Measurements from ENCODE around the gene SERPINE2. TPM values are rescaled to one million over a fixed set of nuclear protein-coding genes. Genes with fewer than 3 reads are reported as not detected.

Gene SERPINE2
- polyA plus RNA-seq, 4 donors: 6.0 to 43.9 (median 21.0) TPM

DNA sequence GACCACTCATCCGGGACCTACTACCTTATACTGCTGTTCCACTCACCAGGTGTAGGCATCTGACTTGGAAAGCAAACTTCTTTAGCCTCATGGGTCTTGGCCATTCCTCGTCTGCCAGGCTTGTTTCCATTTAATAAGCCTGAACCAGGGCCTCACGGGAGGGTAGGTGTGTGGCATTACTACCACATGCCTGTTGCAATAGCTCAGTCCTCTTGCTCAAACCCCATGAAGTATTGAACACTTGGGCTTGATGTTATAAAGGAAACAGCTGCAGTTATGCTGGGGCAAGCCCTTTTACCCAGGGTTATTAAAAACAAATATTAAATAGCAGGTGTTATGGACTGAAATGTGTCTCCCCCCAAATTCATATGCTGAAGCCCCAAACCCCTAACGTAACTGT, 60.6 kb downstream of the SERPINE2 start:
- H3K36me3 ChIP-seq (ENCODE audit: control insufficient read depth in 3 of 3, insufficient read depth in 2 of 3, low read depth in 1 of 3, low read length in 3 of 3): peaks cover 0 to 3% (median 0%) of the 10 kb centered on the region in 3 donors
- H3K4me3 ChIP-seq (ENCODE audit: low read depth in 1 of 3, low read length in 3 of 3): no peak overlapping the region
- no peak for FAIRE-seq
- no peak overlapping the region for H3K27ac ChIP-seq (ENCODE audit: low read depth in 1 of 3, low read length in 2 of 3)
- no peaks in the 10 kb centered on the region for H3K4me1 ChIP-seq (ENCODE audit: control insufficient read depth in 3 of 3, insufficient read depth in 2 of 3, low read depth in 1 of 3, low read length in 2 of 3)
- no peaks in the 10 kb centered on the region for H3K27me3 ChIP-seq (ENCODE audit: control insufficient read depth in 3 of 3, insufficient read depth in 3 of 3, low read length in 3 of 3)
- 88 to 91% (median 89%) methylated on average over 4 of the region's 4 CpGs for WGBS, 3 donors
- no peaks in the 10 kb centered on the region for H3K9me3 ChIP-seq (ENCODE audit: control insufficient read depth in 2 of 2, insufficient read depth in 1 of 2, low read depth in 1 of 2, low read length in 1 of 2)
- DNase-seq: no peak

DNA sequence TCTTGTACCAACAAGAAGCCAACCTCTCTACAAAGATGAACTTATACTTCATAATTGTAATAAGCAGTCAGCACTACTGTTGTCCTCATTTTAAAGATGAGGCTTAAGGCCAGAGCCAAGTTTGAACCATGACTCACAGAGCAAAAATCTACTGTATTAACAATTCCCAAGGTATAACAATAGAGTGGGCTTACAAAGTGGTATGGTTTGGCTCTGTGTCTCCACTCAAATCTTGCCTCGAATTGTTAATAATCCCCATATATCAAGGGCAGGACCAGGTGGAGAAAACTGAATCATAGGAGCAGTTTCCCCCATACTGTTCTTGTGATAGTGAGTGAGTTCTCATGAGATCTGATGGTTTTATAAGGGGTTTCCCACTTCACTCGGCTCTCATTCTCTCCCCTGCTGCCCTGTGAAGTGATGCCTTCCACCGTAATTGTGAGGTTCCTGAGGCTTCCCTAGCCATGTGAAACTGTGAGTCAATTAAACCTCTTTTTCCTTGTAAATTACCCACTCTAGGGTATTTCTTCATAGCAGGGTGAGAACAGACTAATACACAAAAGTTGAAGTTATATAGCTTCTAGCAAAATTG, 62.4 kb downstream of the SERPINE2 start:
- Histone ChIP-seq H3K36me3 (ENCODE audit: control insufficient read depth in 3 of 3, insufficient read depth in 2 of 3, low read depth in 1 of 3, low read length in 3 of 3) (peaks cover 0 to 3% (median 0%) of the 10 kb centered on the region in 3 donors), H3K27ac (ENCODE audit: low read depth in 1 of 3, low read length in 2 of 3) (no peak overlapping the region), H3K4me1 (ENCODE audit: control insufficient read depth in 3 of 3, insufficient read depth in 2 of 3, low read depth in 1 of 3, low read length in 2 of 3) (no peaks in the 10 kb centered on the region), H3K9me3 (ENCODE audit: control insufficient read depth in 2 of 2, insufficient read depth in 1 of 2, low read depth in 1 of 2, low read length in 1 of 2) (no peaks in the 10 kb centered on the region), H3K27me3 (ENCODE audit: control insufficient read depth in 3 of 3, insufficient read depth in 3 of 3, low read length in 3 of 3) (no peaks in the 10 kb centered on the region), H3K4me3 (ENCODE audit: low read depth in 1 of 3, low read length in 3 of 3) (no peak overlapping the region)
- 66 to 81% (median 79%) methylated on average over 3 of the region's 3 CpGs for WGBS, 3 donors
- FAIRE-seq (no peak), DNase-seq (no peak)

DNA sequence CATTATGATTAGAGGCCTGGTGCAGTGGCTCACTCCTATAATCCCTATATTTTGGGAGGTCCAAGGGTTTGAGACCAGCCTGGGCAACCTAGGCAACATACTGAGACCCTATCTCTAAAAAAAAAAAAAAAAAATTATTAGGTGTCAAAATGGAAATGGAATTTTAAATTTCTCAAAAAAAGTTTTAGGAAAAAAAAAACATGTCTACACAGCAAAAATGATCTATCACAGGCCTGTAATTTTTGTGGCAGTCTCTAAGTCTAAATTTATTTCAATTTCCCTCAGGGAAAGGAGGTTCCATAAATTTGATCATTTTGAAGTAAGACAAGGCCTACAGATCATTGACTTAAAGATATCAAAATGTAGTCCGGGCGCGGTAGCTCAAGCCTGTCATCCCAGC, 65.5 kb downstream of the SERPINE2 start:
- FAIRE-seq: no peak
- no peaks in the 10 kb centered on the region for H3K36me3 ChIP-seq (ENCODE audit: control insufficient read depth in 3 of 3, insufficient read depth in 2 of 3, low read depth in 1 of 3, low read length in 3 of 3)

DNA sequence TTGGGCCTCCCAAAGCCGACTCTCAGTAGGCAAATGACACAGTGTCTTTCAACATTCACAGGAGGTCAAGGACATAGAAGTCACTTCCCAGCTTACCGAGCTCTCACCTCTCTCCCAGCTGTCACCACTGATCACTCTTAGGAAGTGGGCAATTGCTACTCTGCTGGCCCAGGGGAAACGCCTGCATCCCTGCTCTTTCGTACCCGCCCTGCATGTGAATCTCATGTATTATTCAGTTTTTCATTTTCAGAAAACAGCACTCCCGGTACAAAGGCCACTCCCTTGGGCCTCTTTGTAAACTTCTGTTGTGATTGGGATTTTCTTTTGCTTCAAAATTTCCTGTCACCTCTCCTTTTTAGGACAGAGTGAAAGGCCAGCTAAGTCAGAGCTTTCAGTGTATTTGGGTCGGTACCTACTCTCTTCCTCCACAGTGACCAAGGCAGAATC, 66.4 kb downstream of the SERPINE2 start:
- no peaks in the 10 kb centered on the region for H3K9me3 ChIP-seq (ENCODE audit: control insufficient read depth in 2 of 2, insufficient read depth in 1 of 2, low read depth in 1 of 2, low read length in 1 of 2)
- no peak for FAIRE-seq
- peaks cover 0 to 4% (median 0%) of the 10 kb centered on the region in 3 donors for H3K36me3 ChIP-seq (ENCODE audit: control insufficient read depth in 3 of 3, insufficient read depth in 2 of 3, low read depth in 1 of 3, low read length in 3 of 3)
- DNase-seq: peak in 1 of 2 donors; percentile 36
- no peaks in the 10 kb centered on the region for H3K27me3 ChIP-seq (ENCODE audit: control insufficient read depth in 3 of 3, insufficient read depth in 3 of 3, low read length in 3 of 3)
- H3K4me1 ChIP-seq (ENCODE audit: control insufficient read depth in 3 of 3, insufficient read depth in 2 of 3, low read depth in 1 of 3, low read length in 2 of 3): no peaks in the 10 kb centered on the region
- WGBS, 3 donors: 49 to 68% (median 50%) methylated on average over 7 of the region's 7 CpGs
- no peak overlapping the region for H3K27ac ChIP-seq (ENCODE audit: low read depth in 1 of 3, low read length in 2 of 3)
- no peak overlapping the region for H3K4me3 ChIP-seq (ENCODE audit: low read depth in 1 of 3, low read length in 3 of 3)

More for the DNA sequence above, 65.5 kb downstream of the SERPINE2 start:
- no peak overlapping the region for H3K4me3 ChIP-seq (ENCODE audit: low read depth in 1 of 3, low read length in 3 of 3)
- no peaks in the 10 kb centered on the region for H3K27me3 ChIP-seq (ENCODE audit: control insufficient read depth in 3 of 3, insufficient read depth in 3 of 3, low read length in 3 of 3)
- 96 to 100% (median 97%) methylated on average over 3 of the region's 3 CpGs for WGBS, 3 donors
- DNase-seq: no peak
- H3K9me3 ChIP-seq (ENCODE audit: control insufficient read depth in 2 of 2, insufficient read depth in 1 of 2, low read depth in 1 of 2, low read length in 1 of 2): no peaks in the 10 kb centered on the region
- no peak overlapping the region for H3K27ac ChIP-seq (ENCODE audit: low read depth in 1 of 3, low read length in 2 of 3)
- H3K4me1 ChIP-seq (ENCODE audit: control insufficient read depth in 3 of 3, insufficient read depth in 2 of 3, low read depth in 1 of 3, low read length in 2 of 3): no peaks in the 10 kb centered on the region

DNA sequence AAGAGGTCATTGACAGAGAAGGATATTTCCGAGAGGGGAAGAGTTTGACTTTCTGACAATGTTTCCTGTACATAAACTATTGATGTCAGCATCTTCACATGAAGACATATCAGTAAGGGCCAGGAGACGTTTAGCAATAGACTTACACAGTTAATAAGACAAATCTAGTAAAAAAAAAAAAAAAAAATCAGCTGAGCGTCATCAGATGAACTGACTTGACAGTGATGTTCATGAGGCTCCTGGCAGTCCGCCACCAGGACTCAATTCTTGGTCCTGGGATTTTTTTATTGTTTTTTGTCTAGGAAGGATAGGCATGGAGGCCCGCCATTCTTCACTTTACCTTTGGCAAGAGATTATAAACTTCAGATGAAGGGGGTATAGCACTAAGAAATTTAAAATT, 67.4 kb downstream of the SERPINE2 start:
- H3K4me3 ChIP-seq (ENCODE audit: low read depth in 1 of 3, low read length in 3 of 3): no peak overlapping the region
- 85 to 92% (median 88%) methylated on average over 5 of the region's 5 CpGs for WGBS, 3 donors
- H3K9me3 ChIP-seq (ENCODE audit: control insufficient read depth in 2 of 2, insufficient read depth in 1 of 2, low read depth in 1 of 2, low read length in 1 of 2): no peaks in the 10 kb centered on the region
- H3K27ac ChIP-seq (ENCODE audit: low read depth in 1 of 3, low read length in 2 of 3): no peak overlapping the region
- FAIRE-seq: no peak
- H3K4me1 ChIP-seq (ENCODE audit: control insufficient read depth in 3 of 3, insufficient read depth in 2 of 3, low read depth in 1 of 3, low read length in 2 of 3): no peaks in the 10 kb centered on the region
- H3K27me3 ChIP-seq (ENCODE audit: control insufficient read depth in 3 of 3, insufficient read depth in 3 of 3, low read length in 3 of 3): no peaks in the 10 kb centered on the region
- peaks cover 0 to 10% (median 1%) of the 10 kb centered on the region in 3 donors for H3K36me3 ChIP-seq (ENCODE audit: control insufficient read depth in 3 of 3, insufficient read depth in 2 of 3, low read depth in 1 of 3, low read length in 3 of 3)
- DNase-seq: no peak

DNA sequence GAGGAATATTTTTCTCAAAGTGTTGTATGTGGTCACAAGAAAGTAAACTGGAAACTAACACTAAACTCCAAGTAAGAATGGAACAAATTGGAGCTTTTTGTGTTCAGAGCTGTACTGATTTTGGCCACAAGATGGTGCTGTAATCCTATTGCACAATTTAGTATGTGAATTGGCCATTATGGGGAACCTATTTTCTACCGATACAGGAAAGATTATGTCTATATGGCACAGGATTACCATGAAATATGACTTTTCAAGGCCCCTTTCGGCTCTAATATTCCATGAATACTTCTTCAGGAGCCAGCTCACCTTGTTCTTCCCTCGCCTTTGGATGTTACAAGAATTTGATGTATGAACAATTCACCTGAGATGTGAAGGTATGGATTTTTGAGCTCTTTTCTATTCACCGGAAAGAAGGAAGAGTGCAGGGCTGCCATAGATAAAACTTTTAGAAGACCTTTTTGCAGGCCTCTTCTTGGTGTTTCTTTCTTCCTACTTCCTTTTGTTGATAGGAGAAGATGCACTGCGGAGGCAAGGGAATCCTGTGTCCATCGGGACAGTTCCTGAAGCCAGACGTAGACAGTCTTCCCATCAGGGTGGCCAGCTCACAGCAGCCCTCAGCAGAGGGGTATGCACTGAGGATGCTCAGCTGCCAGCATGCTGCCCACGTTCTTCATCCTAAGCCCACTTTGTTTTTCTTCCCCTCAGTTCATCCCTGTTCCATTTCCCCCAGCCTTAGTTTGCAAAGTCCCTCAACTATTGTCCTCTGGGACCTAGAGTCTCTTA, 68.5 kb downstream of the SERPINE2 start:
- 66 to 69% (median 66%) methylated on average over 8 of the region's 8 CpGs for WGBS, 3 donors
- Histone ChIP-seq H3K27me3 (ENCODE audit: control insufficient read depth in 3 of 3, insufficient read depth in 3 of 3, low read length in 3 of 3) (no peaks in the 10 kb centered on the region), H3K36me3 (ENCODE audit: control insufficient read depth in 3 of 3, insufficient read depth in 2 of 3, low read depth in 1 of 3, low read length in 3 of 3) (peaks cover 2 to 14% (median 3%) of the 10 kb centered on the region in 3 donors), H3K9me3 (ENCODE audit: control insufficient read depth in 2 of 2, insufficient read depth in 1 of 2, low read depth in 1 of 2, low read length in 1 of 2) (no peaks in the 10 kb centered on the region), H3K4me3 (ENCODE audit: low read depth in 1 of 3, low read length in 3 of 3) (no peak overlapping the region), H3K27ac (ENCODE audit: low read depth in 1 of 3, low read length in 2 of 3) (no peak overlapping the region), H3K4me1 (ENCODE audit: control insufficient read depth in 3 of 3, insufficient read depth in 2 of 3, low read depth in 1 of 3, low read length in 2 of 3) (no peaks in the 10 kb centered on the region)
- DNase-seq (peak; percentile 55 to 73), FAIRE-seq (no peak)

DNA sequence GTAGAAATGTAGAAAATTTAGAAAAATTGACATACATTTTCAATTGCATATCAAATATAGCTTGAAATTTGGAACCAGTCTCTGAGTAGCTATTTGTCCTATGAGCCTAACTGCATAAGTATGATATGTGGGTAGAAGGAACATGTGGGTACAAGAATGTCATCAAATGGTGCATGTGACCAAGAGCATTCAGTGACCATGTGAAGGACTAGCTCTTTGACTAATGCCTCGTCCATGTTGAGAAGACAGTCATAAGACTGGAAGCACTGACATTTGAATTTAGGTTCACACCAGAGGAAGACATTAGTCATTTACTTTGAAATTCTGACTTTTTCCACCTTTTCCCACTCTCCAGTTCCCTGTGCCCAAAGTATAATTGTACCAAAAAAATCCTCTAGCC, 69.2 kb downstream of the SERPINE2 start:
- no peak for DNase-seq
- FAIRE-seq: no peak
- Histone ChIP-seq H3K9me3 (ENCODE audit: control insufficient read depth in 2 of 2, insufficient read depth in 1 of 2, low read depth in 1 of 2, low read length in 1 of 2) (no peaks in the 10 kb centered on the region), H3K27ac (ENCODE audit: low read depth in 1 of 3, low read length in 2 of 3) (no peak overlapping the region), H3K4me3 (ENCODE audit: low read depth in 1 of 3, low read length in 3 of 3) (no peak overlapping the region), H3K4me1 (ENCODE audit: control insufficient read depth in 3 of 3, insufficient read depth in 2 of 3, low read depth in 1 of 3, low read length in 2 of 3) (no peaks in the 10 kb centered on the region), H3K36me3 (ENCODE audit: control insufficient read depth in 3 of 3, insufficient read depth in 2 of 3, low read depth in 1 of 3, low read length in 3 of 3) (peaks cover 2 to 14% (median 3%) of the 10 kb centered on the region in 3 donors), H3K27me3 (ENCODE audit: control insufficient read depth in 3 of 3, insufficient read depth in 3 of 3, low read length in 3 of 3) (no peaks in the 10 kb centered on the region)
- 95 to 100% (median 96%) methylated on average over 1 of the region's 1 CpG for WGBS, 3 donors

DNA sequence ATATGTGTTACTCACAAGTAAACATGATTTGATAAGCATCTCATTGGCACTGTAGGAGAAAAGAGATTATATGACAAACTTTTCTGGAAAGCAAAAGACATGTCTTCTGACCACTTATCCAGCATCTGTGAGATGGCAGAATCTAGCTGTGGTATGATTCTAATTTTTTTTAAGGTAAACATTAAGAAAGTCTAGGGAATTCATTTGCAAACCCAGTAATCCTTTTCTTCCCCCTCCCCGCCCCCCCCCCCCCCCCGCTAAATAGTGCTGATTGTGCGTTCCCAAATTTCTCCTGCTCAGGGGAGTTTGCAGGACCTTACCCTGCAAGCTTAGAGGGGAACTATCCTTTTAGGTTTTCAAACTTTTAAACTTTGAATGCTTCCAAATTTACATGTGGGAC, 69.8 kb downstream of the SERPINE2 start:
- no peaks in the 10 kb centered on the region for H3K4me1 ChIP-seq (ENCODE audit: control insufficient read depth in 3 of 3, insufficient read depth in 2 of 3, low read depth in 1 of 3, low read length in 2 of 3)
- H3K27me3 ChIP-seq (ENCODE audit: control insufficient read depth in 3 of 3, insufficient read depth in 3 of 3, low read length in 3 of 3): no peaks in the 10 kb centered on the region
- H3K9me3 ChIP-seq (ENCODE audit: control insufficient read depth in 2 of 2, insufficient read depth in 1 of 2, low read depth in 1 of 2, low read length in 1 of 2): no peaks in the 10 kb centered on the region
- DNase-seq: no peak
- no peak overlapping the region for H3K4me3 ChIP-seq (ENCODE audit: low read depth in 1 of 3, low read length in 3 of 3)
- 26 to 88% (median 55%) methylated on average over 1 to 2 of the region's 3 CpGs for WGBS, 3 donors
- peaks cover 2 to 14% (median 3%) of the 10 kb centered on the region in 3 donors for H3K36me3 ChIP-seq (ENCODE audit: control insufficient read depth in 3 of 3, insufficient read depth in 2 of 3, low read depth in 1 of 3, low read length in 3 of 3)
- FAIRE-seq: no peak
- no peak overlapping the region for H3K27ac ChIP-seq (ENCODE audit: low read depth in 1 of 3, low read length in 2 of 3)

All from small intestine (tissue), 7 donors.